Ovary (tissue), 9 donors: ENCODE data around the gene UROC1. TPM values are rescaled to one million over a fixed set of nuclear protein-coding genes. Genes with fewer than 3 reads are reported as not detected.

ENCODE experiments used
- DNase-seq, 5 donors: peaks; one replicate each; pipeline ENCODE4 v3.0.0-alpha.2; 2019 to 2020
- H3K27ac ChIP-seq, 2 donors: fragments of 200-600 bp; one replicate each; pipeline versions ENCODE4 v1.5.1 to v1.8.0; 2019 to 2022
- H3K27me3 ChIP-seq: fragments of 200-600 bp; one replicate; pipeline ENCODE4 v1.8.0; 2022
- H3K36me3 ChIP-seq: fragments of 200-600 bp; sonication (generic); one replicate; pipeline ENCODE4 v1.5.1; 2019
- H3K4me1 ChIP-seq: one replicate; pipeline ENCODE4 v1.8.1; 2013; ENCODE audit warnings: mild to moderate bottlenecking, moderate library complexity; ENCODE audit not compliant: insufficient read depth
- H3K4me3 ChIP-seq: fragments of 200-600 bp; sonication (generic); one replicate; pipeline ENCODE4 v1.5.1; 2017
- H3K9me3 ChIP-seq, 2 donors: fragments of 200-600 bp in 1 of 2; sonication (generic) in 1 of 2; one replicate each; pipeline versions ENCODE4 v1.5.1 to v1.8.1; 2013 to 2019; ENCODE audit warnings: mild to moderate bottlenecking in 1 of 2, moderate library complexity in 1 of 2
- EP300 ChIP-seq: sonication (generic); formaldehyde crosslinking; IDR thresholded peaks from one replicate; pipeline ENCODE4 v1.6.1; 2017; ENCODE audit warnings: antibody characterized with exemption
- POLR2A ChIP-seq: fragments of 450-650 bp; IDR thresholded peaks from one replicate; pipeline ENCODE4 v1.6.1; 2017; ENCODE audit warnings: antibody characterized with exemption, mild to moderate bottlenecking, moderate library complexity
- WGBS, 3 donors: extraction: QIAGEN DNeasy Blood & Tissue Kit in 1 of 3; methylation state at CpG; one replicate each; pipeline versions ENCODE4 v1.1.5 to v1.1.7; 2013 to 2017; 5-methylcytosine and 5-hydroxymethylcytosine counted together
- intact Hi-C, 4 donors: fragments of 100-400 bp; cut with DNase I; formaldehyde crosslinking; loops; one replicate each; pipeline versions ENCODE4 v1.11.0 to v1.15.1; 2022 to 2023
- polyA plus RNA-seq, 2 donors: library from polyadenylated mRNA; stranded (reverse); fragments of 200-250 nt in 1 of 2; fragments of 350-450 nt in 1 of 2; fragmentation: Illumina TruSeq in 1 of 2; extraction: RNeasy Lipid Tissue Mini Kit (QIAGEN cat#74804) in 1 of 2; gene quantifications; one replicate each; pipeline ENCODE4 v1.2.3, GENCODE V29; 2013 to 2014
- total RNA-seq, 7 donors: library from RNA; depleted of rRNA in 2 of 7; stranded (reverse); fragments of >200 nt in 2 of 7; fragmentation: NEBNext Ultra II Directional in 3 of 7; extraction: Animal tissue kit (Norgen Biotek cat#: 25700) in 3 of 7; gene quantifications; one replicate each; pipeline versions ENCODE4 v1.1.0 to v1.2.4, GENCODE V29; 2016 to 2023
- TF ChIP-seq, protein P1 (sequence below), 3 donors: fragments of 450-650 bp in 2 of 3; fragments of 200-600 bp in 1 of 3; IDR thresholded peaks; one replicate each; pipeline versions ENCODE4 v1.5.1 to v1.8.0; 2016 to 2022; ENCODE audit warnings: antibody characterized with exemption in 3 of 3, mild to moderate bottlenecking in 1 of 3
- donor health status: DM: no; HTN: no; CAD: no; lungs with moderate emphysema.
- donor health status: DM: no; HTN: no; CAD: no.
- donor health status: Bipolar disorder and iron deficiency.
- donor health status: DM: yes; HTN: yes; CAD: no.
- donor health status: DM: no; HTN: no; CAD: no.
- donor health status: DM: yes; HTN: yes; CAD: no.

The UROC1 gene
- total and polyA plus RNA-seq, 9 donors = 0.06 to 0.32 (median 0.12) TPM; not detected in 4

DNA sequence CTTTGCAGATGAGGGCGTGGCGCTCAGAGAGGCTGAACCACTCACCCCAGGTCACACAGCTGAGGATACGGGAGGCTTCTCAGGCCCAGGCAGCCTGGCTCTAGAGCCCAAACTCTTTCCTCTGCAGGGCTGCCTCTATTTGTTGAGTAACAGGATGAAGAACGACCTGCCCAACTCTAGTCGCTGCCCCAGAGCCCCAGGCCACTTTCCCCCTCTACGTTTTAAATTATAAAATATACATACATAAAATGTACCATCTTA, 22.7 kb downstream of the UROC1 start:
- Histone ChIP-seq H3K27ac (no peak overlapping the region), H3K4me1 (no peaks in the 10 kb centered on the region), H3K4me3 (no peak overlapping the region), H3K27me3 (no peaks in the 10 kb centered on the region), H3K9me3 (no peaks in the 10 kb centered on the region), H3K36me3 (no peaks in the 10 kb centered on the region)
- no peak for TF ChIP-seq POLR2A
- no peak for TF ChIP-seq EP300
- TF ChIP-seq, protein P1, sequence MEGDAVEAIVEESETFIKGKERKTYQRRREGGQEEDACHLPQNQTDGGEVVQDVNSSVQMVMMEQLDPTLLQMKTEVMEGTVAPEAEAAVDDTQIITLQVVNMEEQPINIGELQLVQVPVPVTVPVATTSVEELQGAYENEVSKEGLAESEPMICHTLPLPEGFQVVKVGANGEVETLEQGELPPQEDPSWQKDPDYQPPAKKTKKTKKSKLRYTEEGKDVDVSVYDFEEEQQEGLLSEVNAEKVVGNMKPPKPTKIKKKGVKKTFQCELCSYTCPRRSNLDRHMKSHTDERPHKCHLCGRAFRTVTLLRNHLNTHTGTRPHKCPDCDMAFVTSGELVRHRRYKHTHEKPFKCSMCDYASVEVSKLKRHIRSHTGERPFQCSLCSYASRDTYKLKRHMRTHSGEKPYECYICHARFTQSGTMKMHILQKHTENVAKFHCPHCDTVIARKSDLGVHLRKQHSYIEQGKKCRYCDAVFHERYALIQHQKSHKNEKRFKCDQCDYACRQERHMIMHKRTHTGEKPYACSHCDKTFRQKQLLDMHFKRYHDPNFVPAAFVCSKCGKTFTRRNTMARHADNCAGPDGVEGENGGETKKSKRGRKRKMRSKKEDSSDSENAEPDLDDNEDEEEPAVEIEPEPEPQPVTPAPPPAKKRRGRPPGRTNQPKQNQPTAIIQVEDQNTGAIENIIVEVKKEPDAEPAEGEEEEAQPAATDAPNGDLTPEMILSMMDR (IDR thresholded peaks at IDR 0.05) = no peak
- intact Hi-C loops = no loop called here
- no peak for DNase-seq
- 93 to 95% (median 94%) methylated on average over 6 of the region's 6 CpGs for WGBS, 3 donors

DNA sequence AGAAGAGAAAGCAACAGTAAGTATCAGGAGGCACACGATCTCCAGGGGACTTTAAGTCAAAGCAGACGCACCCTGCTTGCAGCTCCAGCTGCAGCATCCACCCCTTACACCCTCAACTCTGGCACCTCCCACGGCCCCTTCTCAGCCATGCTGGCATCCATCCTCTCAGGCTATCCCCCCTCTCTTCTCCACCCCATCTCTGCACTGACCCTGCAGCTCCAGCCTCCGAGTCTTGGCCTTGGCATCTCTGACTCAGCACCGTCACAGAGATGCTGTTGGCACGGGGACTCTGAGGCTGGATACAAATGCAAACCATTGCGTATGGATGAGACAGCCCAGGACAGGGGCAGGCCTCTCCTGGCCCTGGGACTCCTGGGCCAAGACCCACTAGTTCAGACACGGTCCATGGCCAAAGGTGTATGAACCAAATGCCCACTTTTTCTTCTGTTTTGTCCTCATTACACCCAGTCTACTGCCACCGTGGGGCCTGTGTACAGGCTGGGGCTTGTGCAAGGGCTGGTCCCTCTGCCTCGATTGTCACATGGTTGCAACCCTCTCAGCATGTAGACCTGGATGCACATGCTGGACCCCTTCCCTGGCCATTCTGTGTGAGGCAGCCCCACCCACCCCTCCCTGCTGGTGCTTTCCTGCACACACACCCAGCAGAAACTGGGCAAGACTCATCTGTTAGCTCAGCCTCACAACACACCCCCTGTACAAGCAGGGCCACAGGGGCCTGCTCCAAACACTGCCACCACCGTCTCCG, 23.2 kb downstream of the UROC1 start:
- no peaks in the 10 kb centered on the region for H3K4me1 ChIP-seq
- TF ChIP-seq, protein P1 (IDR thresholded peaks at IDR 0.05) = no peak
- no peak for TF ChIP-seq EP300
- no peak for TF ChIP-seq POLR2A
- intact Hi-C loops = no loop called here
- H3K4me3 ChIP-seq = no peak overlapping the region
- H3K9me3 ChIP-seq = no peaks in the 10 kb centered on the region
- no peak for DNase-seq
- no peaks in the 10 kb centered on the region for H3K27me3 ChIP-seq
- H3K27ac ChIP-seq = no peak overlapping the region
- 36 to 39% (median 36%) methylated on average over 11 to 12 of the region's 12 CpGs for WGBS, 3 donors
- no peaks in the 10 kb centered on the region for H3K36me3 ChIP-seq

DNA sequence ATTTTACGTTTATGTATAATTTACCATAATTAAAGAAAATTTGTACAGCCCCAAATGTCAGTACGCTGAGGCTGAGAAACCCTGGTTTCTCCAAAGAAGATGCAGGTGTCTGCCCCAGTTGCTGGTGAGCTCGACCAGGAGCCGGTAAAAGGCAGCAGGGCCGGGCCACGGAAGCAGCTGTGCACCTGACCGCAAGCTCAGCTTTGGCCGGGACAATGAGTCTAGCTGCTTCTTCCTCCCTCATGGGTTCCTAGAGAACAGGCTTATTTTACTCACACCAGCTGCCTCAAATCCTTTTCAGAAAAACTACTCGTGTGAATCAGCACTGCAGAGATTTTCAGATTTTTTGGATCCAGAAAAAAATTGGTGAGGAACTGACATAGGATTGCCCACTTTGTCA, 23.8 kb downstream of the UROC1 start:
- intact Hi-C loops = no loop called here
- TF ChIP-seq POLR2A = no peak
- TF ChIP-seq, protein P1 (IDR thresholded peaks at IDR 0.05) = no peak
- TF ChIP-seq EP300 = no peak
- Histone ChIP-seq H3K36me3 (no peaks in the 10 kb centered on the region), H3K4me1 (no peaks in the 10 kb centered on the region), H3K27ac (no peak overlapping the region), H3K9me3 (no peaks in the 10 kb centered on the region), H3K4me3 (no peak overlapping the region), H3K27me3 (no peaks in the 10 kb centered on the region)
- DNase-seq = no peak
- WGBS, 3 donors = 30 to 46% (median 35%) methylated on average over 9 of the region's 9 CpGs

DNA sequence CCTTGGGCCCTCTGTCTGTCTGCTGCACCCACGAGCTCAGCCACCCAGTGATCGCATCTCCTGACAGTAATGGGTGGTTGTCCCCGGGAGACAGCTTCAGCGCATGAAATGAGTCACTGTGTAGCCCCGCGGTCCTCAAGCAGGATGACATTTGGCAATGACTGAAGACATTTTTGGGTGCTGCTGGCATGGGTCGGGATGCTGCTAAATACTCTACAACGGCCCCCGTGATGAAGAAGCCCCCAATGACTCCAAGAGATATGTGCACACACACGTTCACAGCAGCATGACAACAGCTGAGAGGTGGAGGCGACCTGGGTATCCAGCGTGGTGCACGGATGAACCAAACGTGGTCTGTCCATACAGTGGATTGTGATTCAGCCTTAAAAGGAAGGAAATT, 24.5 kb downstream of the UROC1 start:
- no peak for TF ChIP-seq EP300
- no peak for TF ChIP-seq POLR2A
- TF ChIP-seq, protein P1 (IDR thresholded peaks at IDR 0.05) = no peak

More for the DNA sequence above, 24.5 kb downstream of the UROC1 start:
- no peak for DNase-seq
- H3K27me3 ChIP-seq = no peaks in the 10 kb centered on the region
- intact Hi-C loops = no loop called here
- H3K4me3 ChIP-seq = no peak overlapping the region
- no peak overlapping the region for H3K27ac ChIP-seq
- H3K9me3 ChIP-seq = no peaks in the 10 kb centered on the region
- no peaks in the 10 kb centered on the region for H3K4me1 ChIP-seq
- WGBS, 3 donors = 81 to 88% (median 82%) methylated on average over 14 of the region's 14 CpGs
- H3K36me3 ChIP-seq = no peaks in the 10 kb centered on the region
